Breast epithelium (tissue), 3 donors: ENCODE results near the gene TRAF3.
"Not testable (repeated sequence)": the region's sequence is repeated elsewhere in the genome, so short reads cannot be mapped to it uniquely, and the experiment has no call there.

ENCODE experiments used
- POLR2A ChIP-seq: fragments of 450-650 bp; IDR thresholded peaks from one replicate; pipeline ENCODE4 v1.6.1; 2016; ENCODE audit warnings: antibody characterized with exemption, mild to moderate bottlenecking, moderate library complexity
- POLR2AphosphoS5 ChIP-seq, 3 donors: sonication (generic); formaldehyde crosslinking; IDR thresholded peaks; one replicate each; pipeline ENCODE4 v1.6.1; 2017; ENCODE audit warnings: antibody characterized with exemption in 3 of 3
- TF ChIP-seq, protein P1 (sequence below), 3 donors: fragments of 450-650 bp; IDR thresholded peaks; one replicate each; pipeline ENCODE4 v1.5.1; 2016 to 2017; ENCODE audit warnings: antibody characterized with exemption in 3 of 3, mild to moderate bottlenecking in 3 of 3, moderate library complexity in 3 of 3

DNA sequence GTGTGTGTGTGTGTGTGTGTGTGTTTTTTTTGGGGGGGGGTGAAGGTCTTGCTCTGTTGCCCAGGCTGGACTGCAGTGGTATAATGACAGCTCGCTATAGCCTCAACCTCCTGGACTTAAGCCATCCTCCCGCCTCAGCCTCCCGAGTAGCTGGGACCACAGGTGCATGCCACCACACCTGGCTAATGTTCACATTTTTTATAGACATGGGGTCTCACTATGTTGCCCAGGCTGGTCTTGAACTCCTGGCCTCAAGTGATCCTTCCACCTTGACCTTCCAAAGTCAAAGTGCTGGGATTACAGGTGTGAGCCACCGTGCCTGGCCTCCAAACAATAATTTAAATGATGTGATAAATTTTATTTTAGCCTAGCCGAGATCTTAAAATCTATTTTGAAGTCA lies 59.9 kb downstream of the TRAF3 start:
- not testable (repeated sequence) for TF ChIP-seq POLR2A; POLR2AphosphoS5 (IDR thresholded peaks at IDR 0.05)
- TF ChIP-seq, protein P1, sequence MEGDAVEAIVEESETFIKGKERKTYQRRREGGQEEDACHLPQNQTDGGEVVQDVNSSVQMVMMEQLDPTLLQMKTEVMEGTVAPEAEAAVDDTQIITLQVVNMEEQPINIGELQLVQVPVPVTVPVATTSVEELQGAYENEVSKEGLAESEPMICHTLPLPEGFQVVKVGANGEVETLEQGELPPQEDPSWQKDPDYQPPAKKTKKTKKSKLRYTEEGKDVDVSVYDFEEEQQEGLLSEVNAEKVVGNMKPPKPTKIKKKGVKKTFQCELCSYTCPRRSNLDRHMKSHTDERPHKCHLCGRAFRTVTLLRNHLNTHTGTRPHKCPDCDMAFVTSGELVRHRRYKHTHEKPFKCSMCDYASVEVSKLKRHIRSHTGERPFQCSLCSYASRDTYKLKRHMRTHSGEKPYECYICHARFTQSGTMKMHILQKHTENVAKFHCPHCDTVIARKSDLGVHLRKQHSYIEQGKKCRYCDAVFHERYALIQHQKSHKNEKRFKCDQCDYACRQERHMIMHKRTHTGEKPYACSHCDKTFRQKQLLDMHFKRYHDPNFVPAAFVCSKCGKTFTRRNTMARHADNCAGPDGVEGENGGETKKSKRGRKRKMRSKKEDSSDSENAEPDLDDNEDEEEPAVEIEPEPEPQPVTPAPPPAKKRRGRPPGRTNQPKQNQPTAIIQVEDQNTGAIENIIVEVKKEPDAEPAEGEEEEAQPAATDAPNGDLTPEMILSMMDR (IDR thresholded peaks at IDR 0.05), result not testable (repeated sequence)
